Natural killer cell (primary cell): Measurements from ENCODE around the gene KIF1A. TPM values are rescaled to one million over a fixed set of nuclear protein-coding genes. Genes with fewer than 3 reads are reported as not detected.
"Not testable (repeated sequence)": the region's sequence is repeated elsewhere in the genome, so short reads cannot be mapped to it uniquely, and the experiment has no call there.

ENCODE experiments used
- ATAC-seq, 3 donors: fragments of 150-1000 bp in 2 of 3; fragments of 200-7000 bp in 1 of 3; cut with Tn5 transposase; 1 replicate in 1 of 3; 2 replicates in 2 of 3; pipeline ENCODE4 v1.10.0; 2021; ENCODE audit warnings: mild to moderate bottlenecking in 2 of 3, moderate library complexity in 2 of 3
- DNase-seq, 2 donors: peaks; one replicate each; pipeline versions ENCODE4 v3.0.0 to v3.0.0-alpha.2; 2013 to 2021; ENCODE audit warnings: mixed read lengths in 1 of 2
- H3K27ac ChIP-seq: one replicate; pipeline ENCODE4 v1.5.1; 2013; ENCODE audit warnings: mild to moderate bottlenecking, low read length
- H3K27me3 ChIP-seq: one replicate; pipeline ENCODE4 v1.6.1; 2013; ENCODE audit warnings: low read length; ENCODE audit not compliant: control insufficient read depth, insufficient read depth
- H3K36me3 ChIP-seq: one replicate; pipeline ENCODE4 v1.6.1; 2013; ENCODE audit warnings: low read length; ENCODE audit not compliant: control insufficient read depth, insufficient read depth
- H3K4me1 ChIP-seq: one replicate; pipeline ENCODE4 v1.6.1; 2013; ENCODE audit warnings: low read length; ENCODE audit not compliant: control insufficient read depth, insufficient read depth
- H3K4me3 ChIP-seq: one replicate; pipeline ENCODE4 v1.5.1; 2013; ENCODE audit warnings: low read length
- H3K9me3 ChIP-seq: one replicate; pipeline ENCODE4 v1.6.1; 2013; ENCODE audit warnings: low read length; ENCODE audit not compliant: control insufficient read depth, insufficient read depth
- H3K27ac Mint-ChIP-seq, 2 donors: one replicate each; pipeline ENCODE4 v1.8.0; 2022; ENCODE audit warnings: mild to moderate bottlenecking in 2 of 2, mixed read lengths in 2 of 2, moderate library complexity in 1 of 2
- H3K27me3 Mint-ChIP-seq, 2 donors: one replicate each; pipeline ENCODE4 v1.8.0; 2022; ENCODE audit warnings: low read depth in 2 of 2, mixed read lengths in 2 of 2
- H3K36me3 Mint-ChIP-seq: one replicate; pipeline ENCODE4 v1.8.0; 2022; ENCODE audit warnings: mixed read lengths
- H3K4me1 Mint-ChIP-seq, 2 donors: one replicate each; pipeline ENCODE4 v1.8.0; 2022; ENCODE audit warnings: mixed read lengths in 2 of 2
- H3K4me3 Mint-ChIP-seq: one replicate; pipeline ENCODE4 v1.8.0; 2022; ENCODE audit warnings: mild to moderate bottlenecking, moderate library complexity, mixed read lengths
- H3K9me3 Mint-ChIP-seq, 2 donors: one replicate each; pipeline ENCODE4 v1.8.0; 2022; ENCODE audit warnings: mixed read lengths in 2 of 2
- WGBS: methylation state at CpG from one replicate; pipeline ENCODE4 v1.1.7; 2013; ENCODE audit warnings: missing lambda C conversion rate; ENCODE audit not compliant: insufficient coverage; 5-methylcytosine and 5-hydroxymethylcytosine counted together
- intact Hi-C: fragments of 100-400 bp; cut with micrococcal nuclease; formaldehyde crosslinking; loops from one replicate; pipeline ENCODE4 v1.14.2; 2022
- total RNA-seq, 4 donors: library from RNA; stranded (reverse); fragments of 120-200 nt in 1 of 4; gene quantifications; one replicate each; pipeline versions ENCODE4 v1.2.3 to v1.2.4, GENCODE V29; 2013 to 2022

Gene KIF1A
- total RNA-seq, 3 donors from 2014 or later (not counting 1 experiment from before 2014, with no cell fraction given) = 0.09 TPM; not detected in 2

DNA sequence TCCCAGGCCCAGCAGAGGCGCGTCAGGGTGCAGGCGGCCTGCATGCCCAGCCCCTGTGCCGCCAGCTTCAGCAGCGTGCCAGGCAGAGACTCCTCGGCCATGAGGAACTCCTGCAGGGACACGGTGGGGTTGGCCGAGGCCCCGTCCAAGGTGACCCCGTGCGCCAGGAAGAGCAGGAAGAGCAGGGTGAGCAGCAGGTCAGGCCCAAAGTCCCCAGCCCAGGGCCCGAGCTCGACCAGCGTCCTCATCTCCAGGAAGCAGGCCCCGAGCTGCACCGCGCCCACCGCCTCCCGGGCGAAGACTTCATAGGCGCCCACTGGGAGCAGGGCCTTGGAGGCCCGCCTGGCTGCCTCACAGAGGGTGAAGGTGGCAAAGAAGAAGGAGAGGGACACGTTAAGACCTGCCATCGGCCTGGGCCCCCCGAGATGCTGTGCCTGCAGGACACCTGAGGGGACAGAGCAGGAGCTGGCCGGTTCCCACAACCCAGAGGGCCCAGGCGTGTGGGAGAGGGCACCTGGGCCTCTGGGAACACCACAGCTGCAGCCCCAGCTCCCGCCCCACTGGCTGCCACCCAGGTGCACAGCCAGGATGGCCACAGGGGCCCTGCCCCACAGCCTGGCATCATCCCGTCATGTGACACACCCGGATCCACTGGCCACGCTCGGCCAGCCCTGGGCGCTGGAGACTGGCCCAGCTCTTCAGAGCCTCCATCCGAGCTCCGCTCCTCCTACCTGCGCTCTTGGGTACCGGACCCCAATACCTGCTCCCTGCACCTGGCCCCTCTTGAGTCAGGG lies 137.4 kb downstream of the KIF1A start, which contains the start of gene AQP12B:
TSS of gene AQP12B (minus strand) at position 455 of the 794 bp plus-strand sequence. CDS start at position 407, 48 bp downstream.
- H3K27me3 Mint-ChIP-seq, H3K9me3 ChIP-seq, H3K4me3 ChIP-seq, H3K36me3 ChIP-seq, ATAC-seq, intact Hi-C loops, DNase-seq, H3K9me3 Mint-ChIP-seq, H3K4me3 Mint-ChIP-seq, H3K27ac Mint-ChIP-seq, H3K36me3 Mint-ChIP-seq, H3K27me3 ChIP-seq, H3K27ac ChIP-seq: not testable (repeated sequence)
- 86% methylated on average over 27 of the region's 37 CpGs for WGBS
- peaks cover 22% of the 10 kb centered on the region for H3K4me1 ChIP-seq
- H3K4me1 Mint-ChIP-seq = peaks cover 11 to 17% of the 10 kb centered on the region in 2 donors

DNA sequence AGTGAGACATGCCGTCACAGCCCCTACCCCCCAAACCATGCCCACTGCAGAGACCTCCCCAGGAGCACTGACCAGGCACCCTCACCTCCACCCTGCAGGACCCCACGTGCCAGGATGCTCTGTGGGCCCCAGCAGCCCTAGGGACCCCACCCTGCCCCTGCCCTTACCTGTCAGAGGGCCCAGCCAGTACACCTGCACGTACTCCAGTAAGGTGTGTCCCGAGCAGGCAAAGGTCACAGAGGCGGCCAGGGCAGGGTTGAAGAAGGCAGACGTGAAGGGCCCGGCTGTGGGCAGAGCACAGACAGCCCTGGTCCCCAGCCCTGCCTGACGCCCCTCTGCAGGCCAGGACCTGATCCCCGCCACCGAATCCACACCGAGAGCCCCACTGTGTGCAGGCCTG lies 139.8 kb downstream of the KIF1A start:
- H3K4me1 ChIP-seq, DNase-seq, H3K36me3 ChIP-seq, H3K27me3 Mint-ChIP-seq, H3K36me3 Mint-ChIP-seq, H3K4me3 ChIP-seq, H3K27ac Mint-ChIP-seq, H3K4me3 Mint-ChIP-seq, ATAC-seq, H3K9me3 Mint-ChIP-seq, H3K4me1 Mint-ChIP-seq, intact Hi-C loops, H3K9me3 ChIP-seq, H3K27ac ChIP-seq, H3K27me3 ChIP-seq: not testable (repeated sequence)
- no CpG with 5 or more reads among the region's 11 CpGs for WGBS

DNA sequence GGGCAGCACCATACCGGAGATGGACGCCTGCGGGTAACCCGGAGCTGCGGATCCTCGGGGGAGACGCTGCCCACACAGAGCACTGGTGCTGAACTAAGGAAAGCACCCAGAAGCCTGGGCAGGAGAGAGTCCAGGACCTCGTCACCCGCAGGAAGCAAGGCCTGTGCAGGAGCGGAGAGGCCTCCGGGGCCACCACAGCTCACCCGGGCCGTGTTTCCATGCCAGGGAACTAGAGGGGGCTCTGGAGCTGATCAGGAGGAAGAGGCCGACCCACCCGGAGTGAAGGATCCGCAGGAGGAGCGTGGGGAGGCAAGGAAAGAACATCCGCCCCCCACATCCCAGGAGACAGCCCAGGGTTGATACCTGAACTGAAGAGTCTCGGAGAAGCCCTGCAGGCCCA lies 141.1 kb downstream of the KIF1A start:
- H3K27me3 Mint-ChIP-seq, H3K27me3 ChIP-seq, H3K27ac Mint-ChIP-seq, H3K36me3 Mint-ChIP-seq, H3K9me3 ChIP-seq, ATAC-seq, DNase-seq, intact Hi-C loops, H3K4me1 Mint-ChIP-seq, H3K27ac ChIP-seq, H3K4me1 ChIP-seq, H3K4me3 ChIP-seq, H3K9me3 Mint-ChIP-seq, H3K4me3 Mint-ChIP-seq, H3K36me3 ChIP-seq: not testable (repeated sequence)
- WGBS = no CpG with 5 or more reads among the region's 19 CpGs

DNA sequence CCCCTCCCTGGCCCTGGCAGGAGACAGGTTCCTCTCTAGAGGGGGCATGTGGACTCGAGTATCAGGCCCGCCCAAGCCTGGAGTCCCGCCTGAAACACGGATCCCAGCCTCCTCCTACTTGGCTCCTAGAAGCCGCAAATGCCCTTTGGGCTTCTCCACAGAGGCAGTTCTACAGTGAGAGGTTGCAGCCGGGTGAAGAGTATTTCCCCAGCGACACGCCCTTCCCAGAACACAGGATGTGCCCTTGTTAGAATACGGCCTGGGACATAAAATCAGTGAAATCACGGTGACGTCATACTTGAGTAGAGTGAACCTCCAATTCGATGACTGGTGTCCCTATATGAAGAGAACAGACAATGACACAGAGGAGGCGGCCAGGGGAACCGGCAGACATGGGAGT lies 142.0 kb downstream of the KIF1A start:
- H3K27me3 ChIP-seq, DNase-seq, H3K36me3 ChIP-seq, H3K4me3 ChIP-seq, H3K4me1 ChIP-seq, H3K4me3 Mint-ChIP-seq, H3K9me3 ChIP-seq, H3K27me3 Mint-ChIP-seq, H3K27ac ChIP-seq, intact Hi-C loops, H3K9me3 Mint-ChIP-seq, H3K36me3 Mint-ChIP-seq, ATAC-seq, H3K27ac Mint-ChIP-seq, H3K4me1 Mint-ChIP-seq: not testable (repeated sequence)
- WGBS = no CpG with 5 or more reads among the region's 14 CpGs

DNA sequence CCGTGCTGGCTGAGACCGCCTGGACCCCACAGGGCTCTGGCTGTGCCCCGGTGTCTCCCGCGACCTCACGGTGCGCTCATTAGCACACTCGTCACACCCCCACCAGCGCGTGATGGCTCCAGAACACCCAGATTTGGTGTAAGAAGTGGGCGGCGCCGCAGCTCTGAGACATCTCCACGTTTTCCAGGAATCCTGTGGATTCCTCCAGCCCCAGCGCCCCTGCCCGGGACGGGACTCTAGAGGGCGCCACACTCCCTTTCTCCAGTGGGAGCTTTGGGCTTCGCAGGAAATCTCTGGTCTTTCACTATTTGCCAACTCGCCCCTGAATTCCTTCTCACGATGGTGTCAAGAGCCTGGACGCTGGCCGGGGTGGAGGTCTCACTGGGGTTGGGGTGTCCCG lies 144.7 kb downstream of the KIF1A start:
- H3K27ac ChIP-seq, DNase-seq, H3K27me3 ChIP-seq, H3K36me3 ChIP-seq, H3K36me3 Mint-ChIP-seq, intact Hi-C loops, H3K4me3 ChIP-seq, H3K9me3 Mint-ChIP-seq, H3K4me3 Mint-ChIP-seq, H3K9me3 ChIP-seq, H3K4me1 ChIP-seq, H3K4me1 Mint-ChIP-seq, H3K27ac Mint-ChIP-seq: not testable (repeated sequence)
- WGBS = no CpG with 5 or more reads among the region's 24 CpGs
- peaks cover 6 to 15% of the 10 kb centered on the region in 2 donors for H3K27me3 Mint-ChIP-seq
- ATAC-seq = peak in 2 of 3 donors; percentile 26 to 36

DNA sequence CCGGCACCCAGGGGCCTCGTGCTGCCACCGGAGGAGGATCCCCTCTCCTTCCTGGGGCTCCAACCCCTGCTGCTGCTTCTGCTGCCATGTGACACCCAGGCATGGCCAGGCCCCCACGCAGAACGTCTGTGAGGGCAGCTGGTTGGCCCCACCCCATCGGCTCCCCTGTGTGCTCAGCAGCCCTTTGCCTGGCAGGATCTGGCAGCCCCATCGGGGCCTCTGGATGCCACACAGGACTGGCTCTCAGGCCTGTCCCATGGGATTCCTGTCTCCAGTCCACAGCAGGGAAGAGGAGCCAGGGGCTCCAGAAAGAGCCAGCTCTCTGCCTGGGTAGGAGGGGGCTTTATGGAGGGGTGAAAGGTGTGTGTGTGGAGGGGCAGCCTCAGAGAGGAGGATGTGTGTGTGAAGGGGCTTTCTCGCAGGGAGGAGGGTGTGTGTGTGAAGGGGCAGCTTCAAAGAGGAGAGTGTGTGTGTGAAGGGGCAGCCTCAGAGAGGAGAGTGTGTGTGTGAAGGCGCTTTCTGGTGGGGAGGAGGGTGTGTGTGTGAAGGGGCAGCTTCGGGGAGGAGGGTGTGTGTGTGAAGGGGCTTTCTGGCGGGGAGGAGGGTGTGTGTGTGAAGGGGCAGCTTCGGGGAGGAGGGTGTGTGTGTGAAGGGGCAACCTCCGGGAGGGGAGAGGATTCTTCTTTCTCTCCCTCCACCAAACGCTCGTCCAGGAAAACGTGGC lies 145.4 kb downstream of the KIF1A start:
- 42% methylated on average over 10 of the region's 16 CpGs for WGBS
- H3K4me3 ChIP-seq, intact Hi-C loops, H3K9me3 ChIP-seq, H3K27me3 ChIP-seq, H3K4me1 Mint-ChIP-seq, H3K27ac ChIP-seq, DNase-seq, H3K9me3 Mint-ChIP-seq, H3K4me3 Mint-ChIP-seq, H3K36me3 Mint-ChIP-seq, H3K4me1 ChIP-seq, H3K36me3 ChIP-seq: not testable (repeated sequence)
- Mint-ChIP-seq H3K27ac (peak overlapping the region in 1 of 2 donors; percentile 48), H3K27me3 (peaks cover 9 to 17% of the 10 kb centered on the region in 2 donors)
- peak; percentile 8 to 84 (median 83) for ATAC-seq
